Lower leg skin (tissue), 3 donors: Measurements from ENCODE around the gene ITGA11.

ENCODE experiments used
- POLR2A ChIP-seq, 2 donors: fragments of 450-650 bp; IDR thresholded peaks; one replicate each; pipeline ENCODE4 v1.6.1; 2016 to 2017; ENCODE audit warnings: antibody characterized with exemption in 2 of 2, mild to moderate bottlenecking in 1 of 2, moderate library complexity in 1 of 2
- TF ChIP-seq, protein P1 (sequence below), 3 donors: fragments of 450-650 bp; IDR thresholded peaks; one replicate each; pipeline ENCODE4 v1.5.1; 2016; ENCODE audit warnings: antibody characterized with exemption in 3 of 3, mild to moderate bottlenecking in 3 of 3, moderate library complexity in 2 of 3

DNA sequence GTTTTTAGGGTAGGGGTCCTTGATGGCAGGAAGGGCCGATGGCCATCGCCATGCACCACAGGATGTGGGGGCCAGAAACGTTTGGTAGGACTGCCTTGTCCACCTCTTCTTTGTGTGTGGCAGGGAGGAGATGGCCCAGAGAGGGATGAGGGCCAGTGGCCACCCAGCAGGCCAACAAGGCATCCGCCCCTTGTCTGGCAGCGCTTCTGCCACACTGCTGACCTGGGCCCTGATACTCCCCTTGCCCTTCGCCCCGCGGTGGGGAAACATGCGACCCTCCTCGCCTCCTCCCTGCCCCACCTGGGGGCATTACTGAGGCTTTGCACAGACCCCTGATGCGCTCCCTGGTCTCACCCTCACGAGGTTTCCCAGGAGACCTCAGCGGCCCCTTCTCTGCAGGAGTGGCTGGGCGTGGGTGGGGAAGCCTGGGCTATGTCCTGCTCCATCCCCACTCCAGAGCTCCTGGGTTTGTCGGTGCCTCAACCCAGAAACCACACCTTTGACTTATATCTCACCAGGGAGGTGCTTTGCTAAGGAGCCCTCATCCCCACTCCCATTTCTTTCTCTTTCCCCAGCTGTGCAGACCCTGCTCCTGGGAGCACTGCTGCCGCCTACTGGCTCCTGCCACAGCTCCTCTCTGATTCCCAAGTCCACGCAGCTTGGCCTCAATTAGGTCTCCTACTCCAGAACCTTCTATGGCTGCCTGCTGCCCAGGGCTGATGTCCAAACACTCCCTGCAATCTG is 115.7 kb downstream of the ITGA11 start:
- no peak for TF ChIP-seq POLR2A (IDR thresholded peaks at IDR 0.05)
- TF ChIP-seq, protein P1, sequence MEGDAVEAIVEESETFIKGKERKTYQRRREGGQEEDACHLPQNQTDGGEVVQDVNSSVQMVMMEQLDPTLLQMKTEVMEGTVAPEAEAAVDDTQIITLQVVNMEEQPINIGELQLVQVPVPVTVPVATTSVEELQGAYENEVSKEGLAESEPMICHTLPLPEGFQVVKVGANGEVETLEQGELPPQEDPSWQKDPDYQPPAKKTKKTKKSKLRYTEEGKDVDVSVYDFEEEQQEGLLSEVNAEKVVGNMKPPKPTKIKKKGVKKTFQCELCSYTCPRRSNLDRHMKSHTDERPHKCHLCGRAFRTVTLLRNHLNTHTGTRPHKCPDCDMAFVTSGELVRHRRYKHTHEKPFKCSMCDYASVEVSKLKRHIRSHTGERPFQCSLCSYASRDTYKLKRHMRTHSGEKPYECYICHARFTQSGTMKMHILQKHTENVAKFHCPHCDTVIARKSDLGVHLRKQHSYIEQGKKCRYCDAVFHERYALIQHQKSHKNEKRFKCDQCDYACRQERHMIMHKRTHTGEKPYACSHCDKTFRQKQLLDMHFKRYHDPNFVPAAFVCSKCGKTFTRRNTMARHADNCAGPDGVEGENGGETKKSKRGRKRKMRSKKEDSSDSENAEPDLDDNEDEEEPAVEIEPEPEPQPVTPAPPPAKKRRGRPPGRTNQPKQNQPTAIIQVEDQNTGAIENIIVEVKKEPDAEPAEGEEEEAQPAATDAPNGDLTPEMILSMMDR (IDR thresholded peaks at IDR 0.05): no peak
